RCC 7860 (cell line): ENCODE data around the gene SH3BP4.

ENCODE experiments used
- DNase-seq: peaks from one replicate; pipeline ENCODE4 v3.0.0-alpha.2; 2015; ENCODE audit warnings: low spot score
- FAIRE-seq: peaks from 2 replicates; lab custom pipeline; 2012; peaks lifted over from hg19 to GRCh38; lab: Jason Lieb, UNC

The SH3BP4 gene

GRCh38 chr2:234981197-234982095 lies 29.6 kb downstream of the SH3BP4 start:
- peak; percentile 100 for DNase-seq
- FAIRE-seq, result peak; percentile 98

GRCh38 chr2:234982096-234982834 lies 30.4 kb downstream of the SH3BP4 start:
- DNase-seq (no peak), FAIRE-seq (no peak)

GRCh38 chr2:234983011-234983726 lies 31.4 kb downstream of the SH3BP4 start:
- DNase-seq (no peak), FAIRE-seq (no peak)

GRCh38 chr2:234985608-234986245 lies 33.9 kb downstream of the SH3BP4 start:
- FAIRE-seq (no peak), DNase-seq (no peak)

- DNase-seq (no peak), FAIRE-seq (no peak)
Observed at GRCh38 chr2:234986390-234986789, 34.6 kb downstream of the SH3BP4 start.

- DNase-seq (no peak), FAIRE-seq (no peak)
Observed at GRCh38 chr2:234986876-234987720, 35.3 kb downstream of the SH3BP4 start.

GRCh38 chr2:234987754-234988153 lies 35.9 kb downstream of the SH3BP4 start:
- DNase-seq (no peak), FAIRE-seq (no peak)

- no peak for FAIRE-seq
- DNase-seq, result no peak
Observed at GRCh38 chr2:234988491-234988890, 36.7 kb downstream of the SH3BP4 start.

GRCh38 chr2:234989183-234989701 lies 37.4 kb downstream of the SH3BP4 start:
- peak; percentile 87 for DNase-seq

GRCh38 chr2:234990300-234990699 lies 38.5 kb downstream of the SH3BP4 start:
- DNase-seq, result no peak
- FAIRE-seq, result no peak

More at GRCh38 chr2:234989183-234989701, 37.4 kb downstream of the SH3BP4 start:
- FAIRE-seq, result peak; percentile 88

GRCh38 chr2:234991290-234991689 lies 39.5 kb downstream of the SH3BP4 start:
- no peak for FAIRE-seq
- no peak for DNase-seq

- FAIRE-seq (no peak), DNase-seq (no peak)
Observed at GRCh38 chr2:234991793-234992192, 40.0 kb downstream of the SH3BP4 start.

- no peak for FAIRE-seq
Observed at GRCh38 chr2:234992196-234992595, 40.4 kb downstream of the SH3BP4 start.

GRCh38 chr2:234992624-234993349 lies 41.0 kb downstream of the SH3BP4 start:
- FAIRE-seq, result no peak
- no peak for DNase-seq

More at GRCh38 chr2:234992196-234992595, 40.4 kb downstream of the SH3BP4 start:
- DNase-seq, result no peak

GRCh38 chr2:234993541-234993981 lies 41.7 kb downstream of the SH3BP4 start:
- FAIRE-seq (no peak), DNase-seq (no peak)

- FAIRE-seq, result no peak
Observed at GRCh38 chr2:234994438-234995321, 42.9 kb downstream of the SH3BP4 start.

GRCh38 chr2:234995332-234996068 lies 43.7 kb downstream of the SH3BP4 start:
- FAIRE-seq (no peak), DNase-seq (no peak)

More at GRCh38 chr2:234994438-234995321, 42.9 kb downstream of the SH3BP4 start:
- peak; percentile 25 for DNase-seq
